IMR-90 (cell line): ENCODE data around the gene OR7D2.

ENCODE experiments used
- BHLHE40 ChIP-seq: fragments of 150-350 bp; IDR thresholded peaks from 2 replicates; pipeline ENCODE4 v1.6.1; 2016; ENCODE audit warnings: mild to moderate bottlenecking, low read depth, low read length
- CEBPB ChIP-seq: IDR thresholded peaks from 2 replicates; pipeline ENCODE4 v1.6.1; 2012; ENCODE audit warnings: low read depth, low read length, improper control_type of control experiment
- CHD1 ChIP-seq: IDR thresholded peaks from 2 replicates; pipeline ENCODE4 v1.6.1; 2012; ENCODE audit warnings: low read depth, low read length, improper control_type of control experiment
- MAFK ChIP-seq: IDR thresholded peaks from 2 replicates; pipeline ENCODE4 v1.6.1; 2012; ENCODE audit warnings: low read depth, low read length, improper control_type of control experiment
- MAZ ChIP-seq: IDR thresholded peaks from 2 replicates; pipeline ENCODE4 v1.6.1; 2012; ENCODE audit warnings: low read depth, mild to moderate bottlenecking, low read length, improper control_type of control experiment, moderate library complexity, borderline replicate concordance
- MXI1 ChIP-seq: IDR thresholded peaks from 2 replicates; pipeline ENCODE4 v1.6.1; 2012; ENCODE audit warnings: low read depth, mild to moderate bottlenecking, low read length, moderate library complexity, borderline replicate concordance
- NFE2L2 ChIP-seq: fragments of 150-350 bp; IDR thresholded peaks from 2 replicates; pipeline ENCODE4 v1.6.1; 2016; ENCODE audit warnings: low read depth, mild to moderate bottlenecking, low read length
- POLR2A ChIP-seq: IDR thresholded peaks from 2 replicates; pipeline ENCODE4 v1.6.1; 2012; ENCODE audit warnings: mild to moderate bottlenecking, low read depth, low read length
- RAD21 ChIP-seq: IDR thresholded peaks from 2 replicates; pipeline ENCODE4 v1.6.1; 2012; ENCODE audit warnings: low read length, improper control_type of control experiment
- RCOR1 ChIP-seq: IDR thresholded peaks from 2 replicates; pipeline ENCODE4 v1.6.1; 2012; ENCODE audit warnings: mild to moderate bottlenecking, low read length, improper control_type of control experiment; ENCODE audit not compliant: insufficient replicate concordance
- SMC3 ChIP-seq: fragments of 150-350 bp; IDR thresholded peaks from 2 replicates; pipeline ENCODE4 v1.6.1; 2016; ENCODE audit warnings: low read depth, mild to moderate bottlenecking, antibody characterized with exemption, low read length, moderate library complexity
- TF ChIP-seq, protein P1 (sequence below): conservative IDR thresholded peaks from 2 replicates; pipeline ENCODE4 v1.5.1; 2012; ENCODE audit warnings: mild to moderate bottlenecking, low read depth, low read length, improper control_type of control experiment
- TF ChIP-seq, protein P2 (sequence below): fragments of 150-350 bp; IDR thresholded peaks from 2 replicates; pipeline ENCODE4 v1.6.1; 2017; ENCODE audit warnings: mild to moderate bottlenecking, antibody characterized with exemption, low read length, low read depth

DNA sequence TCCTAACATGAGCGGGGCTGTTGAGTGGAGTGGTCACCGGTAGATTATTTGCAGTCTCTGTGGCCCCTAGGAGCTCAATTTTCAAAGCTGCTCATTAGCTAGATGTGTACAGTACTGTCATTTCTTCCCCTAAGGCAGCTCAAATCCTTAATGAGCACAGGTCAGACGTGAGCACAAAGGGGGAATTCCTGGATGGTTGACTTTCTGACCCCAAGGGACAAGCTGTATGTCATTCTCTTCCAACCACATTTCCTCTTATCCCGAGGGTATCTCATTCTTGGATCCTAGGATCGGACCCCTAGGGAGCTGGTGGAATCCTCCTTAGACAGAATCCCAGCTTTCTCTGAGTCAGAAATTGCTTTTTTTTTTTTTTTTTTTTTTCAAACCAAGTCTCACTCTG lies 46.4 kb upstream of the OR7D2 start:
- no peak for TF ChIP-seq BHLHE40
- TF ChIP-seq CHD1 = no peak
- TF ChIP-seq, protein P1, sequence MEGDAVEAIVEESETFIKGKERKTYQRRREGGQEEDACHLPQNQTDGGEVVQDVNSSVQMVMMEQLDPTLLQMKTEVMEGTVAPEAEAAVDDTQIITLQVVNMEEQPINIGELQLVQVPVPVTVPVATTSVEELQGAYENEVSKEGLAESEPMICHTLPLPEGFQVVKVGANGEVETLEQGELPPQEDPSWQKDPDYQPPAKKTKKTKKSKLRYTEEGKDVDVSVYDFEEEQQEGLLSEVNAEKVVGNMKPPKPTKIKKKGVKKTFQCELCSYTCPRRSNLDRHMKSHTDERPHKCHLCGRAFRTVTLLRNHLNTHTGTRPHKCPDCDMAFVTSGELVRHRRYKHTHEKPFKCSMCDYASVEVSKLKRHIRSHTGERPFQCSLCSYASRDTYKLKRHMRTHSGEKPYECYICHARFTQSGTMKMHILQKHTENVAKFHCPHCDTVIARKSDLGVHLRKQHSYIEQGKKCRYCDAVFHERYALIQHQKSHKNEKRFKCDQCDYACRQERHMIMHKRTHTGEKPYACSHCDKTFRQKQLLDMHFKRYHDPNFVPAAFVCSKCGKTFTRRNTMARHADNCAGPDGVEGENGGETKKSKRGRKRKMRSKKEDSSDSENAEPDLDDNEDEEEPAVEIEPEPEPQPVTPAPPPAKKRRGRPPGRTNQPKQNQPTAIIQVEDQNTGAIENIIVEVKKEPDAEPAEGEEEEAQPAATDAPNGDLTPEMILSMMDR = no peak
- no peak for TF ChIP-seq SMC3
- no peak for TF ChIP-seq POLR2A
- TF ChIP-seq CEBPB = no peak
- no peak for TF ChIP-seq RAD21
- TF ChIP-seq, protein P2, sequence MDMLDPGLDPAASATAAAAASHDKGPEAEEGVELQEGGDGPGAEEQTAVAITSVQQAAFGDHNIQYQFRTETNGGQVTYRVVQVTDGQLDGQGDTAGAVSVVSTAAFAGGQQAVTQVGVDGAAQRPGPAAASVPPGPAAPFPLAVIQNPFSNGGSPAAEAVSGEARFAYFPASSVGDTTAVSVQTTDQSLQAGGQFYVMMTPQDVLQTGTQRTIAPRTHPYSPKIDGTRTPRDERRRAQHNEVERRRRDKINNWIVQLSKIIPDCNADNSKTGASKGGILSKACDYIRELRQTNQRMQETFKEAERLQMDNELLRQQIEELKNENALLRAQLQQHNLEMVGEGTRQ = no peak
- no peak for TF ChIP-seq MAZ
- TF ChIP-seq MAFK = no peak
- no peak for TF ChIP-seq NFE2L2
- TF ChIP-seq RCOR1 = no peak
- TF ChIP-seq MXI1 = no peak
